GM19324 (cell line): ENCODE results near the gene SLC9A9.
"Not testable (repeated sequence)": the region's sequence is repeated elsewhere in the genome, so short reads cannot be mapped to it uniquely, and the experiment has no call there.

ENCODE experiments used
- ATAC-seq: cut with Tn5 transposase; IDR thresholded peaks from one replicate; pipeline ENCODE4 v1.9.1; 2021; ENCODE audit warnings: mild to moderate bottlenecking, moderate library complexity; ENCODE audit not compliant: unreplicated experiment, low FRiP score

SLC9A9 gene

DNA sequence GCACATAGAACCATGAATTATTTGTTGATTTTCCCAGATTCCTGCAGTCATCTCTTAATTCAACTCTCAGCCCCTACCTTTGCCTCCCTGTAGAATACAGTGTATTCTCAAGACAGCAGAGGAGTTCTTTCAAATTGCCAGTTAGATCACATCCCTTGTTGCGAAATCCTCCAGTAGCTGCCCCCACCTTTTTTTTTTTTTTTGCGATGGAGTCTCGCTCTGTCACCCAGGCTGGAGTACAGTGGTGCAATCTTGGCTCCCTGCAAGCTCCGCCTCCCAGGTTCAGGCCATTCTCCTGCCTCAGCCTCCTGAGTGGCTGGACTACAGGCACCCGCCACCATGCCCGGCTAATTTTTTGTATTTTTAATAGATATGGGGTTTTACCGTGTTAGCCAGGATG lies 417.0 kb downstream of the SLC9A9 start:
- ATAC-seq = not testable (repeated sequence)

DNA sequence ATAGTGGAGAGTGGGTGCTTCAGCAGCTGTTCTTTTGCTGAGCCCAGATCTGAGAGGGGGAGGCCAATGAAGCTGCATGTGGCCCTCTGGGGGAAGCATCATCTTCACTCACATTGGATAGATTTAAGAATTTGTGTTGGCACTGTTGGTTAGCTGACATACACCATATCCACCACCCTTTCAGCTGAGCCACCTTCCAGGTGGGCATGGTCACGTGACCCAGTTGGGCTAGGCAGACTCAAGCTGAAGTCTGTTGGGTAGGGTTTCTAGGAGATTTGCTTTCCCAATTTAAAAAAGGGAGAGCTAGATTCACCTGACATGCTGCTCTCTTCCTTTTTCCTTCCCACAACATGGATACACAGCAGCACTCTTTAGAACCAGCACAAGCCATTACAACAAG lies 417.7 kb downstream of the SLC9A9 start:
- no peak for ATAC-seq

DNA sequence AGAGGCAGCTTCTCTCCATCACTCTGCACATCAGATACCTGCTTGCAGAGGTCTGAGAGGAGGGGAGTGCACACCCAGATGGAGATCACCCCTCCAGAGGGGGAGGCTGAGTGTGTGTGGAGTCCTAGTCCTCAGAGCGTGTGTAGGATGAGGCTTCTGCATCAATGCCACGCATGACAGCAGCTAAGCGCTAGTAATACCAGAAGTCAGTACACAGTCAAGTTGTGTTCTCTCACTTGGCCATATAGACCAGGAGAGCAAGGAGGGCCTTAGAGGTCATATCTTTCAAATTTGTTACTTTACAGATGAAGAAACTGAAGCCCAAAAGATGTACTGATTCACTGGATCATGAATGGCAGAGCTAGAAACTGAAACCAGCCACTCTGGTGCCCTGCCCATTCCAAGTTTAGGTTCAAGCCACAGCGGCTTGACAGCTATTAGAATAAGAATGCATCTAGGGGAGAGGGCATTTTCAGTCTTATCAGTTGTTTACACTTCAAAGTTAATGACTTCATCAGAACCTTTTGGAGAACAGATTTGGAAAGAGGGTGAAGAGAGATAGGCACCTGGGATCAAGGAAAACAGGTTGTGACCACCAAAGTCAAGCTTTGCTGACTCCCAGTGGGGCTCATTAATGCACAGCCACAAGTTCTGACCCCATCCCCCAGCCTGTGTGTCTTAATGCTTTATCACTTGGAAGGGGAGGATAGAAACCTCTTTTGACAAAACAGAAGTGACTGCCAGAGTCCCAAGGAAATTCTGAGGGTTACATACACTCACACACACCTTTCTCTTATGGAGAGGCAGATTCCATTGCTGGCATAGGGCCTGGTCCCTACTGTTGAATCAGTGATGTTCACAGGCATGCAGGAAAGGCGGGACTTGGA lies 418.4 kb downstream of the SLC9A9 start:
- ATAC-seq = no peak

DNA sequence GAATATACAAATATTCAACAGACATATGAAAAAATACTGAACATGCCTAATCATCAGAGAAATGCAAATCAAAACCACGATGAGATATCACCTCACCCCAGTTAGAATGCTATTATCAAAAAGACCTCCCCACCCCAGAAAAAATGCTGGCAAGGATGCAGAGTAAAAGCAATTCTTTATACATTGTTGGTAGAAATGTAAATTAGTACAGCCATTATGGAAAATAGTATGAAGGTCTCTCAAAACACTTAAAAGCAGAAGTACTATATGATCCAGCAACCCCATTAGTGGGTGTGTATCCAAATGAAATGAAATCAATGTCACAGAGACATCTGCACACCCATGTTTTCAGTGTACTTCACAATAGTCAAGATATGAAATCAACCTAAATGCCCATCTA lies 420.0 kb downstream of the SLC9A9 start:
- no peak for ATAC-seq

DNA sequence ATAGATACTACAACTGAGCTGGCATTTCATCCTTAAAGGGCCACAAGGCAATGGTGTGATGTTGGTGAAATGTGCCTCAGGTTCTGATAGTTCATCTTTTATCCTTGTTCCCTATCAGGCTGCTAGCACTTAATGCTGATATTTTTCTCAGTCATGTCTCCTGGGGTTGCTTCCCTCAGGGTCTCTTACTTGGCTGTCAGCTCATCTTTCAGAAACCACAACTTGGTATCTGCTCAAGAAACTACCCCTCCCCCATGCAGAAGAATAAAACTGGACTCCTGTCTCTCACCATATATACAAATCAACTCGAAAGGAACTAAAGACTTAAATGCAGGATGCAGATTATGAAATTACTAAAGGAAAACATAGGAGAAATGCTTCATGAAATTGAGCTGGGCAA lies 420.6 kb downstream of the SLC9A9 start:
- ATAC-seq = no peak

DNA sequence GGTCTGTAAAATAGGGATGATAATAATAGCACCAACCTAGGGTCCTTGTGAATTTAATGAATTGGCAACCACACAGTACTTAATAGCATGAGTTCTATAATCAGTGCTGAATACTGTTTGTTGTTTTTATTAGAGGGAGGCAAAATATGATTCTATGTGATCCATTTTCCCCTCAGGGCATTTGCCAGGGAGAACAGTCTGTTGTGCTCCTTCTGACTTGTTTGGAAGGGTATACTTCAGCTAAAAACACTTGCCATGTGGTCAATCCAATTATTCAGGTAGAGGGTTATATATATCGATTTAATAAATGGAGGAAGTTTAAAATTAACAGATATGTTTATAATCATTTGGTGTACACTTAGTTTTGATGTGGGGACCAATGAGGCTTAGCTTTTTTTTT lies 423.4 kb downstream of the SLC9A9 start:
- ATAC-seq = no peak

DNA sequence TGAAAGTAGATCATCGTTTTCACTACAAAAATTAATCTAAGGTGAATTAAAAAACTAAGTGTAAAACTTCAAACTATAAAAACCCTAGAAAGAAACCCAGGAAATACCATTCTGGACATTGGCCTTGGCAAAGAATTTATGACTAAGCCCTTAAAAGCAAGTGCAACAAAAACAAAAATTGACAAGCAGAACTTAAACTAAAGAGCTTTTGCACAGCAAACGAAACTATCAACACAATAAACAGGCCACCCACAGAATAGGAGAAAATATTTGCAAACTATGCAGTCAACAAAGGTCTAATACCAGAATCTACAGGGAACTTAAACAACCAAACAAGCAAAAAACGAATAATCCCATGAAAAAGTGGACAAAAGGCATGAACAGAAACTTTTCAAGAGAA lies 426.7 kb downstream of the SLC9A9 start:
- ATAC-seq = no peak

DNA sequence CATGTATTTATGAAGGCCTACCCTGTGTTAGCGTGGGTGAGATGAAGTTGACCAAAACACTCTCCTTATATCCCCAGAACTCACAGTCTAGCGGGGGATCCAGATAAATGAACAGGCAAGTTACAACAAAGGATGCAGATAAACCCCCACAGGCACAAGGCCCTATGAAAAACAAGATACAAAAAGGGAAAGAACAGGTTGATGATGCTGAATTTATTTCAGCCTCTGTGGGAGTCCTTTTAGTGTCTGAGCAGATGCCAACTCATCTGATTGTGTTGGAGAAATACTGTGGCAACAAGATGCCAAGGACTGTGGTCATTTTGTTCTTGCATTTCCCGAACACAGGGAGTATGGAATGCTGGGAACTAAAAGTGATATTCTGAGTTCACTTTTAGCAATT lies 428.7 kb downstream of the SLC9A9 start:
- no peak for ATAC-seq

DNA sequence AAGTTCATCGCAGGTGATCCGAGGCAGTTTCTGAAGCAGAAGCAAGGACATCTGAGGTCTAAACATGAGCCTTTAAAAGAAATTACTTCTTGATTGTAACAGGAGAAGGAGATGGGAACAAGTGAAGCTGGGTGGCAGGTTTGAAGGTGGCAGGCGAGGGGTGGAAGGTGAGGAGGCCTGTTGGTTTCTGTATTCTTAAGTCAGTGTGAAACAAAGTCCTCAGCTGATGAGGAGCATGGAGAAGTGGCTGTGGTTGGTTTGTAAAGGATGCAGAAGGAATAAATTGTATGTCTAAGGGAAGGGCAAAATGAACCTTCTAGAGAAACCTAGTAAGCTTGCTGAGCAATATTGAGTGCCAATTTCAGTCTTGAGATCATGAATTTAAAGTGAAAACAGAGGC lies 429.9 kb downstream of the SLC9A9 start:
- ATAC-seq = no peak

DNA sequence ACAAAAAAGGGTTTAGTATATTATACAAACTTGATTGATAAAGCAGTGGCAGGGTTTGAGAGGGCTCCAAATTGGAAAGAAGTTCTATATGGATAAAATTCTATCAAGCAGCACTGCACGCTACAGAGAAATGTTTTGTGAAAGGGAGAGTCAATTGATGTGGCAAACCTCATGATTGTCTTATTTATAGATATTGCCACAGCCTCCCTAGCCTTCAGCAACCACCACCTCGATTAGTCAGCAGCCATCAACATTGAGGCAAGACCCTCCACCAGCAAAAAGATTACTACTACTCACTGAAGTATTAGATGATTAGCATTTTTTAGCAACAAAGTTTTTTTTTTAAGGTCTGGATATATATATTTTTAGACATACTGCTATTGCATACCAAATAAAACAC lies 432.0 kb downstream of the SLC9A9 start:
- no peak for ATAC-seq

DNA sequence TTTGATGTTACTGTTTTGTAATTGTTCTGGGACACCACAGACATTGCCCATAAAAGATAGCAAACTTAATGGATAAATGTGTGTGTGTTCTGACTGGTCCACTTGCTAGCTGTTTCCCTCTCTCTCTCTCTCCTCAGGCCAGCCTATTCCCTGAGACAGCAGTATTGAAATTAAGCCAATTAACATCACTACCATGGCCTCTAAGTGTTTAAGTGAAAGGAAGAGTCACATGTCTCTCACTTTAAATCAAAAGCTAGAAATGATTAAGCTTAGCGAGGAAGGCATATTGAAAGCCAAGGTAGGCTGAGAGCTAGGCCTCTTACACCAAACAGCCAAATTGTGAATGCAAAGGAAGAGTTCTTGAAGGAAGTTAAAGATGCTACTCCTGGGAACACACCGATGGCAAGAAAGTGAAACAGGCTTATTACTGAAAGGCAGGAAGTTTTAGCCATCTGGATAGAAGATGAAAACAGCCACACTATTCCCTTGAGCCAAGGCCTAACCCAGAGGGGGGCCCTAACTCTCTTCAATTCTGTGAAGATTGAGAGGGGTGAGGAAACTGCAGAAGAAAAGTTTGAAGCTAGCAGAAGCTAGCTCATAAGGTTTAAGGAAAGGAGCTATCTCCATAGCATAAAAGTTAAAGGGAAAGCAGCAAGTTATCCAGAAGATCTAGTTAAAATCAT lies 433.6 kb downstream of the SLC9A9 start:
- no peak for ATAC-seq

DNA sequence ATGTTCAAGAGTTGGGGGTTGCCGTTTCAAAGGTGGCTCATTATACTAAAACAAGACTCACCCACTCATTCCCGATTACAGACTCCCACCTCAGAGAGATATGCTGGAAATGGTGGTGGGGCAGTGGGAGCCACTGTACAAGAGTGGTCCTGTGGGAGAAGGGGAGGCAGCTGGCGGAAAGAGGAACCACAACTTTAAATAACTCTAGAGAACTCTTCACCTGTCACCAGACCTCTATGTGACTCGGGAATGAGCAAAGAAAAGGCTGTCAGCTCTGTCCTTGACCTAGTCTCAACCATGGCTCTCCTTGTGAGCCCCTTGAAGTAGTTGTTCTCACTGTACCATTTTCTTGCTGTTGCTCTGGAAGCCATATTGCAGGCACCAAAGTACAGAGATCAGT lies 434.9 kb downstream of the SLC9A9 start:
- no peak for ATAC-seq

DNA sequence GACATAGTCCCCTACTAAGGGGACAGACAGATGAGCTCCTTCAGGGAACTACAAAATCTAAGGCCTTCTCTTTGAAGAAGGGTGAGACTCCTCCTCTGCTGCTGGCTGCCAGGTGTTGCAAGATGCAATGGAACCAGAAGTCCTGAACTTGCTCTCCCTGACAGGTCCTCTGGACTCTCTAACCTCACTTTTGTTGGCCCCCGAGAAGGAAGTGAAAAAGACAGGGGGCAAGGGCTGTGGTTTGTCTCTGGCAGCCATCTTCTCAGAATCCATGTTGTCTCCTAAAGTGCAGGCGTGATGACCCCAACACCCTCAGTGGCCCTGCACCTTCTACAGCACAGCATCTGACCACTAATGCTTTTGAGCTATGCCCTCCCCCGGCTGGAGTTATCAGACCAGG lies 436.2 kb downstream of the SLC9A9 start:
- ATAC-seq = no peak

DNA sequence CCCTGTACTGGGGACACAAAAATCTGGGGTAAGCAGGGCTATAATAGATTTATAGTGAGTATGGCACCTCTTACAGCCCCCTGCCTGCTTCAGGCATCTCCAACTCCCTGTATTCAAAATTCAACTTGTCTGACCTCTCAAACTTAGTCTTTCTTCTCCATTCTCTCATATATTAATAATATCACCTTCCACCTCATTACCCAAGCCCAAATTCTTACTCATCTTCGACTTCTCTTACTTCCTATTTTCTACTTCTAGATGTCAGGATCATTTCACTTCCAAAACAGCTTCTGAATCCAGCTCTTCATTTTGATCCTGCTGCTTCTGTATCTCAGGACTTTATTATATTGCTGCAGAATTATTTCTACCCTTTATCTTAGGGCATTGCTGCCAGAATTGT lies 438.0 kb downstream of the SLC9A9 start:
- no peak for ATAC-seq

DNA sequence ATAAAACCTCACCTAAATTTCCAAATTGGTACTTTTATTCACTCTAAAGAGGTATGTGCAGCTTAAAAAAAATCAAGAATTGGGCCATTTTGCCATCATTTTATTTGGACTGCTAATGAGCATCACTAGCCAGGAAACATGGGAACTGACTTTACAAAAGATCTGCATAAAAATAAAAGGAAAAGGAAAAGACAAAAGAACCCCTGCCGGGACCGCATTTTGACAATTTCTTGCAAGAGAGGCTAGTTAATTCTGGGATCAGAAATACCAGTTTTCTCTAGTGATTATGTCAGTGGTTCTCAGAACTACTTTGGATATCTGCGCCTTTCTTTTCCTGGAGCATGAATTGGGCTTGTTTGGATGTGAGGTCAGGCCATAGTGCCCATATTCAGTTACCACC lies 439.5 kb downstream of the SLC9A9 start:
- ATAC-seq = no peak

DNA sequence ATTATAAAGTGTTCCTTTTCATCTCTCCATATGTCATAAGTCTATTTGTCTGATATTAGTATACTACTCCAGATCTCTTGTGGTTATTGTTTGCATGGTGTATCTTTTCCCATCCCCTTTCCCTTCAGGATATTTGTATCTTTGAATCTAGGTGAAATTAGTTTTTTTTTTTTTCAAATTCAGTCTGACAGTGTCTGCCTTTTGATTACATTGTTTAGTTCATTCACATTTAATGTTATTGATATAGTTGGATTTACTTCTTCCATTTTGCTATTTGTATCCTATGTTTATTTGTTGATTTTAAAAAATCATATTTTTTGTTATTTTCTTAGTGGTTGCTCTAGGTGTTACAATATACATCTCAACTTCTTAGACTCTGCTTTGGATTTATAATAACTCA lies 445.7 kb downstream of the SLC9A9 start:
- no peak for ATAC-seq

DNA sequence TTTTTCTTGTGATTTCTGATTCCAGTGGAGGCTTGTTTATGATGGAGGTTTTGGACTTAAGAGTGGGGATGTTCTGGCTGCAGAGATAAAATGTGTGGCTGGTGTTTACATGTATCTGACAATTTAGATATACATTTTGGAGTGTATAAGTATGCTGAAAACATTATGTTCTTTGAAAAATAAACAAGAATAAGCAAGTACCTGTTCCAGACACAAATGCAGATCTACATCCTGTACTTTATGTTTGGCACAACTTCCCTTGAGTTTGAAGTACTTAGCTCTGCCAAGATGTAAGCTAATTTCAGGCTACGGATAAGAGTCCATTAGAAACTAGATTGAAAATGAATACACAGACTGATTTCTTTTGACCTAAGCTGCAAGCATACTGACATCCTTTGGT lies 451.5 kb downstream of the SLC9A9 start:
- ATAC-seq = no peak

DNA sequence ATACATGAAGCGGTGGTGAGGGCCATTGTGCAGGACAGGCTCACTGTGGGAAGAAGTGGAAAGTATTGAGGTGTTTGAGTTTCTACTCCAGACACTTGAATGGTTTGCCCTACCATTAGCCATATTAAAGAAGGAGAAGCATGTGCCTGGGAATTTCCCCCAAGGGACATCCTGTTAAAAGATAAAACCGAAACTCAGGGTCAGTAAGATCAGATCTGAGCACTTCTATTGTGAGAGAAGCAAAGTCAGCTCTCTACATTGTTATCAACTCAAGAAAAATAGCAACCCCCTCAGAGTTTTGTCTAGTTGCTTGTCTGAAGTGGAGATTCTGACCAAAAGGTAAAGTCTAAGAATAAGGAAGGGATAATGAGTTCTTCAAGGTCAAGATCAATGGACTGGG lies 458.9 kb downstream of the SLC9A9 start:
- no peak for ATAC-seq

DNA sequence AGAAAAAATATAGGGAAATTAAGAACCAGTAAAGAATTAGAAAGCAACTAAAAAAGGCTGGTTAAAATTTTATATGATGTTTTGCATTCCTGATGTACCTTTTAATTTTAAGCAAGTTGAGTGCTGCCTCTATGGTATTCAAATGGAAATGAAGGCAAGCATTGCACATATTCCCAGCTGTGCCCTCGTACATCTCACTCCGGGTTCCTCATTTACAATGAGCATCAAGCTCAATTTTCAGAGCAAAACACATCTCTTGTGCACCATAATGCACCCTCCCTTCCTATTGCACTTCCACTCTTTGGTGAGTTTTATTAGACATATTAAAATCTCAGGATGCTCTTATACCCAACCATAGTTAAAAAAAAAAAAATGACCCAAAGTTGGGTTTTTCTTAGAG lies 460.8 kb downstream of the SLC9A9 start:
- ATAC-seq = no peak

DNA sequence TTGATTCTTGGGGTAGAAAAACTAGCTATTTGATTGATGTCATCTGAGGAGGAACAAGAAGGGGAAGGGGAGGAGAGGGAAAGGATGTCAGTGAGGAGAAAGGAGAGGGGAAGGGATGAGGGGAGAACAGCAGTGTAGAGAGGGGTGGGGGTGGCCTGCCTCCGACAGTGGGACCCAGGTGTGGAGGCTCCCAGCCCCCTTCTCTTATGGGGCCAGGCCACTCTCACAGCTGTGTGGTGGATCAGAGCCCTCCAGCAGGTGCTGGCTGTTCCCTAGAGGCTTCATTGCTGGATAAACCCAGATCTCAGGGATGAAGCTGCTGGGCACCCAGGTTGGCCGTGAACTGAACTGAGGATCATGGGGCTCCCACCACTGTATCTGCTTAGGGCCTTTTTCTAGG lies 464.2 kb downstream of the SLC9A9 start:
- no peak for ATAC-seq

DNA sequence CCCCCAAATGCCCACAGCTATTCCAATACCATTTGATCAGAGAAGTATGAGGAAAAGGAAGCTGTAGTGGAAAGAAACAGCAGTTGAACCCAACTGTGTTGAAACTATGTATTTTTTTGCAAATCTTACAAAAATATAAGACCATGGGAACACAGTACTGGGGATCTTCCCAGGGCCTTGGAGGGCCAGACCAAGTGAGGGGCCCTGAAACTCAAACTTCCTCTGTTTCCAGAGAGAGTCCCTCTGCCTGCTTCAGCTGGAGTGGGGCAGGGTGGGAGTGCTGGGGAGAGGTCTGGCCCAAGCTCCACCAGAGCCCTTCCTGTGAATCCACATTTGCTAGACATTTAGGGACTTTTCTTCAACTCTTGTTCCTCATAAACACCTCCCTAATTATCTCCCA lies 464.8 kb downstream of the SLC9A9 start:
- no peak for ATAC-seq

DNA sequence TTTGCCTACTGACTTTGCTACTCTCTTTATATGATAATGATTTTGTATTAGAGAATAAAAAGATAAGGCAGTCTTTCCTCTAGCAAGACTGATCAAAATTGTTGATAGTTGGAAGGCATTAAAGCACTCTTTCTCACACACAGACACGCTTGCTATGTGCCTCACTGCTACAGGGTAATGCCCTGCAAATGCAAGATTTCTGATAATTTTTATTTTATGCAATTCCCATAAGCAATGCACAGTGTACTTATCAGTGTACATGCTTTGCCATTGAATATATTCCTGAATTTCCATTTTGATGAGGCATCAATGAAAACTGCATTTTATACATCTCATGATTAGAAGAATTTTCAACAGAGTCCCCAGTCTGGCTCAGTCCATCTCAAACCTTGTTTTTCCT lies 465.5 kb downstream of the SLC9A9 start:
- ATAC-seq = no peak
